ENCODE results near the gene NOS2.

The NOS2 gene

DNA sequence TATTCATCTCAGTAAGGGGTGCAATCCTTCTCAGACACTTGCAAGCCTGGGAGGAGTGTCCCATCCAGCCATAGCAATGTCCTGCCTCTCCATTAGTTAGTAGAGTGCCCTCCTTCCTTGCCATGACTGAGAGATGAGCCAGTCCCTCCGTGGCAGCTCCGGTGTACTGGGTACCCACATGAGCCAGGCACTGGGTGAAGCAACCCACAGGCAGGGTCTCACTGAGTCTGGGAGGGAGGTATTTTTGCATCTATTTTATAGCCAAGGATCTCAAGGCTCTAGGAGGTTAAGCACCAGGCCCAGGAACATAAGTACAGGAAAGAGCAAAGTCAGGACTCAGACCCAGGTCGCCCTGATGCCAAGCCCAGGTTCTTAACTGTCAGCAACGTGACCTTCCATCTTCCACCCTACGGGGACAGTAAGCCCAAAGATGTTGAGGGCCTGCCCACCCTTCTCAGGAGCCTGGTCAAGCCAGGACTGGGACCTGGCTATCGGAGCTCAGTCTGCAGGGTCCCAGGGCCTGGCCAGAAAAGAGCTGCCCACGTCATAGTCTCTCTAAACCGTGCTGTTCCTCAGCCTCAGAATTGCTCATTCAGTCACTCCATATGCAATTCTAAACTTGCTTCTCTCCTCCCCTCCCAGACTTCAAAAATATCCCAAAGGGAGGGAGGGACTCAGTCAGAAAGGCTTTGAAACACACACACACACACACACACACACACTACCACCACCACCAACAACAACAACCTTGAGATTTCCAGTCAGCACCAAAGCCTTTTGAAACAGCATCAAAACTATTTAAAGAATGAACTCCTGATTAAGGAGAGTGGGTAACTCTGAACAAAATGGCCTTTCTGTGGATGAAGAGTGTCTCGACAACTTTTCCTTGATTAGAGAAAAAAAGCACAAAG, 16.6 kb downstream of the NOS2 start:
- Histone ChIP-seq H3K27ac (ENCODE audit: low read length) (no peak overlapping the region), H3K9me3 (ENCODE audit: control insufficient read depth in 2 of 2, low read length in 2 of 2) (no peaks in the 10 kb centered on the region), H3K4me3 (ENCODE audit: low read length in 2 of 2) (no peak overlapping the region), H3K36me3 (ENCODE audit: control insufficient read depth in 2 of 2, insufficient read depth in 2 of 2, low read length in 2 of 2) (no peaks in the 10 kb centered on the region), H3K9ac (ENCODE audit: low read length in 2 of 2) (no peak overlapping the region), H3K4me1 (ENCODE audit: control insufficient read depth, insufficient read depth, low read length) (no peaks in the 10 kb centered on the region), H3K27me3 (ENCODE audit: control insufficient read depth in 1 of 2, insufficient read depth in 2 of 2, low read length in 2 of 2) (no peaks in the 10 kb centered on the region)

DNA sequence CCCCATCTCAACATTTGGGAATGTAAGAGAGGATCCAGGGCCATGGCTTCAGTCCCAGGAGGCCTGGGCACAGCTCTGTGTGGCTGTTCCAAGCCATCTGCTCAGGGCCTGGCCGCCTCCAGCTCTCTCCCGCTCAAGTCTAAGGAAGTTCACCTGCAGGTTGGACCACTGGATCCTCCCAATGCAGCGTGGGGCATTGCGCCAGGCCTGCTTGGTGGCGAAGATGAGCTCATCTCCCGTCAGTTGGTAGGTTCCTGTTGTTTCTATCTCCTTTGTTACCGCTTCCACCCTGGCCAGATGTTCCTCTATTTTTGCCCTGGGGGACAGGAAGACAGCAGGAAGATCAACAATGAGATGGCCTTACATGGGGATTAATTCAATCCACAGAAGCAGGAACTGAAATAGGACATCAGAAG, 17.5 kb downstream of the NOS2 start:
- H3K27ac ChIP-seq (ENCODE audit: low read length): no peak overlapping the region
- no peak overlapping the region for H3K9ac ChIP-seq (ENCODE audit: low read length in 2 of 2)
- H3K27me3 ChIP-seq (ENCODE audit: control insufficient read depth in 1 of 2, insufficient read depth in 2 of 2, low read length in 2 of 2): no peaks in the 10 kb centered on the region
- H3K4me1 ChIP-seq (ENCODE audit: control insufficient read depth, insufficient read depth, low read length): no peaks in the 10 kb centered on the region
- no peaks in the 10 kb centered on the region for H3K9me3 ChIP-seq (ENCODE audit: control insufficient read depth in 2 of 2, low read length in 2 of 2)
- H3K4me3 ChIP-seq (ENCODE audit: low read length in 2 of 2): no peak overlapping the region
- H3K36me3 ChIP-seq (ENCODE audit: control insufficient read depth in 2 of 2, insufficient read depth in 2 of 2, low read length in 2 of 2): no peaks in the 10 kb centered on the region

DNA sequence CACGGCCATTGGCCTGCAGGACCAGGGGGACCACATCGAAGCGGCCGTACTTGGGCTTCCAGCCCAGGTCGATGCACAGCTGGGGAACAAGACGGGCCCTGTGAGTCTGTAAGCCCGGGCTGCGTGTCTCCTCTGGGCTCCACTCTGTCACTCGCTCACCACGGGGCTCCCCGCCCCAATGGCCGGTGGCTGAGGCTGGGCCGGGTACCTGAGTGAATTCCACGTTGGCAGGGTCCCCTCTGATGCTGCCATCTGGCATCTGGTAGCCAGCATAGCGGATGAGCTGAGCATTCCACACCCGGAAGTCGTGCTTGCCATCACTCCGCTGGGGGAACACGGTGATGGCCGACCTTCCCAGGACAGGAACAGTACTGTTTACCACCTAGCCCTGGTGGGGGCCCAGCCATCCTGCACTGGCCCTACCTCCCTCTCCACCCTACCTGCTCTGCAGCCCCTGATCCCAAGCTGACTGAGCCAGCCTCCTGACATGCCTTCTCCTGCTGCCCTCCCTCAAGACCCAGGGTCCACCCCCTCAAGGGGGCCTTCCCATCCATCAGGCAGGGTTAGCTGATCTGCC, 19.4 kb downstream of the NOS2 start:
- Histone ChIP-seq H3K9me3 (ENCODE audit: control insufficient read depth in 2 of 2, low read length in 2 of 2) (no peaks in the 10 kb centered on the region), H3K4me1 (ENCODE audit: control insufficient read depth, insufficient read depth, low read length) (no peaks in the 10 kb centered on the region), H3K9ac (ENCODE audit: low read length in 2 of 2) (no peak overlapping the region), H3K36me3 (ENCODE audit: control insufficient read depth in 2 of 2, insufficient read depth in 2 of 2, low read length in 2 of 2) (no peaks in the 10 kb centered on the region), H3K4me3 (ENCODE audit: low read length in 2 of 2) (no peak overlapping the region), H3K27ac (ENCODE audit: low read length) (no peak overlapping the region), H3K27me3 (ENCODE audit: control insufficient read depth in 1 of 2, insufficient read depth in 2 of 2, low read length in 2 of 2) (no peaks in the 10 kb centered on the region)

DNA sequence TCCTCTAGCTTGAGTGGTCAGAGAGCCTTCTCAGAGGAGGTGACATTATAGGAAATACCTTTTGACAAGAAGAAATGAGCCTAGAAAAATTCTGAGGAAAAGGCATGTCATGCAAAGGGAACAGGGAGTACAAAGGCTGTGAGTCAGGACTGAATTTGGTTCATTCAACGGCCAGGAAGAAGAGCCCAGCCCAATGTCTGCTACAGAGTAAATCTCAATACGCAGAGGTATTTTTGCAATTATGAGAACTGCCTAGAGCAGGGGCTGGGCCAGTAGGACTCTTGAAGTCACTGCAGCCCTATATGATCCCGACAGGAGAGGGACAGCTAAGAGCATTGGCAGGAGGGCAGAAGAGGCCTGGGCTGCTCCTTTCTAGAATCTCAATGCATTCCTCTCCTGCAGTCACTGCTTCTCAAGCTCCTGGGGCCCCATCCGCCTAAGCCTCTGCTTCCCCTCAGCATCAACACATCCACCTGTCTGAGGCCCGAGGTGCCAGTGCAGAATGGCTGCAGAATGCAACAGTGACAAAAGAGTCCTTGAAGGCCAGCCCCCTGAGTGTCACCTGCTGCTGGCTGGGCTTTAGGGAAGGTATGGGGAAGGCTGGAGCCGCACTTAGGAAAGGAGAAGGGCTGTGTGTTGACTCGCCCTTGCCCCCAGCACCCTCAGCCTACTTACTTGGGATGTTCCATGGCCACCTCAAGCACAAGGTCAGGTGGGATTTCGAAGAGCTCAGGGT, 20.1 kb downstream of the NOS2 start:
- Histone ChIP-seq H3K9ac (ENCODE audit: low read length in 2 of 2) (no peak overlapping the region), H3K4me1 (ENCODE audit: control insufficient read depth, insufficient read depth, low read length) (no peaks in the 10 kb centered on the region), H3K27ac (ENCODE audit: low read length) (no peak overlapping the region), H3K27me3 (ENCODE audit: control insufficient read depth in 1 of 2, insufficient read depth in 2 of 2, low read length in 2 of 2) (no peaks in the 10 kb centered on the region), H3K36me3 (ENCODE audit: control insufficient read depth in 2 of 2, insufficient read depth in 2 of 2, low read length in 2 of 2) (no peaks in the 10 kb centered on the region), H3K9me3 (ENCODE audit: control insufficient read depth in 2 of 2, low read length in 2 of 2) (no peaks in the 10 kb centered on the region), H3K4me3 (ENCODE audit: low read length in 2 of 2) (no peak overlapping the region)

DNA sequence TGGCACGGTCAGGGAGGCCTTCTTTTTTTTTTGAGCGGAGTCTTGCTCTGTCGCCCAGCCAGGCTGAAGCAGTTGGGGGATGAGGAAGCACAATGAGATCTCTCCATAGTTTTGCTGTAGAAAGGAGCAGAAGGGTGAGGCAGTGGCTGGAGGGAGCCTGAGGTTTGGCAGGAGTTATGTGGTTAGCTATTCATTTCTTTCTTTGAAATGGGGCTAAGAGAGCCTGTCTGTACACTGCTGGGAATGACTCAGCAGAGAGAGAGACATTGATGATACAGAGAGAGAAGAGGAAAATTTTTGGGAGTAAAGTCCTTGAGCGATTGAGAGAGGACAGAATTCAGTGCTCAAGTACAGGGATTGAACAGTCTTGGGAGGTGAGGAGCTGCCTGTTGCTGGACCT, 22.1 kb downstream of the NOS2 start:
- Histone ChIP-seq H3K36me3 (ENCODE audit: control insufficient read depth in 2 of 2, insufficient read depth in 2 of 2, low read length in 2 of 2) (no peaks in the 10 kb centered on the region), H3K4me3 (ENCODE audit: low read length in 2 of 2) (no peak overlapping the region), H3K4me1 (ENCODE audit: control insufficient read depth, insufficient read depth, low read length) (no peaks in the 10 kb centered on the region), H3K9me3 (ENCODE audit: control insufficient read depth in 2 of 2, low read length in 2 of 2) (no peaks in the 10 kb centered on the region), H3K27me3 (ENCODE audit: control insufficient read depth in 1 of 2, insufficient read depth in 2 of 2, low read length in 2 of 2) (no peaks in the 10 kb centered on the region), H3K27ac (ENCODE audit: low read length) (no peak overlapping the region), H3K9ac (ENCODE audit: low read length in 2 of 2) (no peak overlapping the region)

DNA sequence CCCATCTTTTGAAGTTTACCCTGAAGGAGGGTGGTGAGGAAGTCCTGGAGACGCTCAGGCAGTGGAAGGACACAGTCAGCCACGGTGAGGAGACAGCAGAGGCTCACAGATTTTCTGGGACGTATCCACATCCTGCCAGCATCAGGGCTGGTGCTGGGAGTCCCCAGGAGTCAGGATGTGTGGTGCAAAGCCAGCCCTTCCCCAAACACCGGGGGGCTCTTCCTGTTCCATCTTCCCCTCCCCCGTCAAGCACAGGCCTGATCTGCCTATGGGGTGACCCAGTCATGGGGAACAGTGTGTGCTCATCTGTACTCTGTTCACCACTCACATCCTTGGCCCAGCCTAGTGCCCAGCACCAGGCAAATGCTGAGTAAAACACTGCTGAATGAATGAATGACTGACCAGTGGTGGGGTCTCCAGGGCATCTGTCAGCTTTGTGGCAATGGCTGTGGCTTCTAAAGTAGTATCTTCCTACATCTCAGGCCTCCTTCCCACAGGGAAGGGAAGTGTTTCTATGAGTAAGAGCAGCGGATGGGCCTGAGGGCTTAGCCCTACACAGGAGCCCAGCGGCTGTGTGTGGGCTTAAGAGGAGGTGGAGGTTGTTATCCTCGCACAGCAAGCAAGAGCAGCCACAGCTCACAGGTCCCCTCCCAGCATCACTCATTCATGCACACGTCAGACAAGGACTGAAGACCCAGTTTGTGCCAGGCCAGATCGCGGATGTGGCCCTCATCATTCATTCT, 23.3 kb downstream of the NOS2 start:
- Histone ChIP-seq H3K27me3 (ENCODE audit: control insufficient read depth in 1 of 2, insufficient read depth in 2 of 2, low read length in 2 of 2) (no peaks in the 10 kb centered on the region), H3K9ac (ENCODE audit: low read length in 2 of 2) (no peak overlapping the region), H3K4me3 (ENCODE audit: low read length in 2 of 2) (no peak overlapping the region), H3K9me3 (ENCODE audit: control insufficient read depth in 2 of 2, low read length in 2 of 2) (no peaks in the 10 kb centered on the region), H3K4me1 (ENCODE audit: control insufficient read depth, insufficient read depth, low read length) (no peaks in the 10 kb centered on the region), H3K36me3 (ENCODE audit: control insufficient read depth in 2 of 2, insufficient read depth in 2 of 2, low read length in 2 of 2) (no peaks in the 10 kb centered on the region), H3K27ac (ENCODE audit: low read length) (no peak overlapping the region)

DNA sequence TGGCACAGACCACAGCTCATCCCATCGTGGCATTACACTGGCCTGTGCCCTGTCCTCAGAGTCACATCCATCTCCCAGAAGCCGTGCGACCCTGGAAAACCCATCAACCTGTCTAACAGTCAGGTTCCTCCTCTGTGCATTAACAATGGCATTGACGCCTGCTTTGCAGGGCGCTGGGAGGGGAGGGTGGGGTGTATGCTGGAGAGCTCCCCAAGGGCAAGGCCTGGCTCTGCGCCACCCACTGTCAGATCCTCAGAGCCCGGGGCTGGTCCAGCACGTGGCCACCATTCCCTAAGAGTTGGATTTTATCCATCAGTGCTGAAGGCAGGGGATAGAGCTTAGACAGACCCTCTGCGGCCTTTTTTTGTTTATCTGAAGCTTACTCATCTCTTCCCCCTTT, 28.7 kb downstream of the NOS2 start:
- Histone ChIP-seq H3K9ac (ENCODE audit: low read length in 2 of 2) (no peak overlapping the region), H3K36me3 (ENCODE audit: control insufficient read depth in 2 of 2, insufficient read depth in 2 of 2, low read length in 2 of 2) (no peaks in the 10 kb centered on the region), H3K4me1 (ENCODE audit: control insufficient read depth, insufficient read depth, low read length) (no peaks in the 10 kb centered on the region), H3K9me3 (ENCODE audit: control insufficient read depth in 2 of 2, low read length in 2 of 2) (no peaks in the 10 kb centered on the region), H3K27ac (ENCODE audit: low read length) (no peak overlapping the region), H3K4me3 (ENCODE audit: low read length in 2 of 2) (no peak overlapping the region), H3K27me3 (ENCODE audit: control insufficient read depth in 1 of 2, insufficient read depth in 2 of 2, low read length in 2 of 2) (no peaks in the 10 kb centered on the region)

DNA sequence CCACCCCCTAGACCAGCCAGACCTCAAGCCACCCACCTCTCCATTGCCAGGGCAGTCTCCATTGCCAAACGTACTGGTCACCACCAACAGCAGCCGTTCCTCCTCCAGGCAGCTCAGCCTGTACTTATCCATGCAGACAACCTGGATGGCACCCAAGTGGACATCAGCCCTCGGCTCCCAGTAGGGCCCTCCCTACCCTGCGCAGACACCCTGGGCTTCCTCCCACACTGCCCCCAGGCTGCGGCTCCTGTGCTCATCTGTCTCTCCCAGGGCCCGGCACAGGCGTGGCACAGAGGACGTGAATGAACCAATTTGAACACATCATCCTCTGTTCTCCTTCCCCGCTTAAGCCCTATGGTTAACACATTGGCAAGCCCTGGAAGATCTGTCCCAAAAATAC, 29.5 kb downstream of the NOS2 start:
- Histone ChIP-seq H3K9ac (ENCODE audit: low read length in 2 of 2) (no peak overlapping the region), H3K36me3 (ENCODE audit: control insufficient read depth in 2 of 2, insufficient read depth in 2 of 2, low read length in 2 of 2) (no peaks in the 10 kb centered on the region), H3K27ac (ENCODE audit: low read length) (no peak overlapping the region), H3K4me1 (ENCODE audit: control insufficient read depth, insufficient read depth, low read length) (no peaks in the 10 kb centered on the region), H3K4me3 (ENCODE audit: low read length in 2 of 2) (no peak overlapping the region), H3K9me3 (ENCODE audit: control insufficient read depth in 2 of 2, low read length in 2 of 2) (no peaks in the 10 kb centered on the region), H3K27me3 (ENCODE audit: control insufficient read depth in 1 of 2, insufficient read depth in 2 of 2, low read length in 2 of 2) (no peaks in the 10 kb centered on the region)

DNA sequence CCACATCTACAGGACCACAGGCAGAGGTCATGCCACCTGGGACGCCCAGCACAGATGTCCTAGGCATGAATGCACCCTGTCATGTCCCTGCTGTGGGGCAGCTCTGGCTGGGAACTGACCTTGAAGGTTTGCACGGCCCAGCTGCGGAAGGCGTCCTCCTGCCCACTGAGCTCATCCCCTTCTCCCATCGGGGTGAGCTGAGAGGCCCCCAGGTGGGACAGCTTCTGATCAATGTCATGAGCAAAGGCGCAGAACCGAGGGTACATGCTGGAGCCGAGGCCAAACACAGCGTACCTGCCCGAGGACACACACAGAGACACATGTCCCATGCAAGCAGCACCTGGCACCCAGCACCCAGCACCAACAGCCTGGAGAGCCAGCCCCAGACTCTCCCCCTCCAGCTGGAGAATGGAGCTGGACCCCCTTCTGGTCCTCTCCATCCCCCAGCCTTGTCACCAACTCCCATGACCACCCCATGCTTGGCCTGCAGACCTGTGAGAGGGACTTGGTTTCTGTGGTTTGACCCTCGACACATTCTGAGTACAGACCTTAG, 31.4 kb downstream of the NOS2 start:
- Histone ChIP-seq H3K4me3 (ENCODE audit: low read length in 2 of 2) (no peak overlapping the region), H3K9me3 (ENCODE audit: control insufficient read depth in 2 of 2, low read length in 2 of 2) (no peaks in the 10 kb centered on the region), H3K36me3 (ENCODE audit: control insufficient read depth in 2 of 2, insufficient read depth in 2 of 2, low read length in 2 of 2) (no peaks in the 10 kb centered on the region), H3K27ac (ENCODE audit: low read length) (no peak overlapping the region), H3K4me1 (ENCODE audit: control insufficient read depth, insufficient read depth, low read length) (no peaks in the 10 kb centered on the region), H3K9ac (ENCODE audit: low read length in 2 of 2) (no peak overlapping the region), H3K27me3 (ENCODE audit: control insufficient read depth in 1 of 2, insufficient read depth in 2 of 2, low read length in 2 of 2) (no peaks in the 10 kb centered on the region)

DNA sequence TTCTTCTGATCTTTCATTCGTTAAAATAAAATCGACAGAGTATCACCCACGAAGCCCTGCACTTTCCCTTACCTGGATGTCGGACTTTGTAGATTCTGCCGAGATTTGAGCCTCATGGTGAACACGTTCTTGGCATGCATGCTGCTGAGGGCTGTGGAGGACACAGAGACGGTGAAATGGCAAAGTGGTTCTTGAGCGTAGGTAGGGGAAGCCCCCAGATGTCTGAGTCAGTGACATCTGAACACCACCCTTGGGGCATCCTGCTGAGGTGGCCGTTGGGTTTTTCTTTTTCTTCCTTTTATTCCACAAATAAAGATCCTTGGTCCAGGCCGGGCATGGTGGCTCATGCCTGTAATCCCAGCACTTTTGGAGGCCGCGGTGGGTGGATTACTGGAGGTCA, 33.9 kb downstream of the NOS2 start:
- Histone ChIP-seq H3K27ac (ENCODE audit: low read length) (no peak overlapping the region), H3K9me3 (ENCODE audit: control insufficient read depth in 2 of 2, low read length in 2 of 2) (no peaks in the 10 kb centered on the region), H3K4me3 (ENCODE audit: low read length in 2 of 2) (no peak overlapping the region), H3K9ac (ENCODE audit: low read length in 2 of 2) (no peak overlapping the region), H3K27me3 (ENCODE audit: control insufficient read depth in 1 of 2, insufficient read depth in 2 of 2, low read length in 2 of 2) (no peaks in the 10 kb centered on the region), H3K36me3 (ENCODE audit: control insufficient read depth in 2 of 2, insufficient read depth in 2 of 2, low read length in 2 of 2) (no peaks in the 10 kb centered on the region), H3K4me1 (ENCODE audit: control insufficient read depth, insufficient read depth, low read length) (no peaks in the 10 kb centered on the region)
